Adrenal gland (tissue), 5 donors: Measurements from ENCODE around the gene CISD1.

Experiments
- CTCF ChIP-seq, 6 experiments: fragments of 450-650 bp in 4 of 6; fragments of 200-600 bp in 2 of 6; sonication (generic) in 1 of 6; IDR thresholded peaks; 1 replicate in 5 of 6; 2 replicates in 1 of 6; pipeline versions ENCODE4 v1.5.1 to v1.8.0; 2016 to 2021; ENCODE audit warnings: antibody characterized with exemption in 6 of 6, mild to moderate bottlenecking in 2 of 6, moderate library complexity in 1 of 6
- POLR2A ChIP-seq, 2 donors: fragments of 450-650 bp; IDR thresholded peaks; one replicate each; pipeline ENCODE4 v1.6.1; 2017; ENCODE audit warnings: antibody characterized with exemption in 2 of 2, mild to moderate bottlenecking in 2 of 2, moderate library complexity in 1 of 2
- donor health status: DM: no; HTN: no; CAD: no.

- TF ChIP-seq CTCF (IDR thresholded peaks at IDR 0.05) (no peak), POLR2A (IDR thresholded peaks at IDR 0.05) (no peak)
Measured at GRCh38 chr10:58254644-58255043, 14.3 kb upstream of the CISD1 start.
